Esophagus muscularis mucosa (tissue), 3 donors: ENCODE measurements around the gene LRRC75A.
"Not testable (repeated sequence)": the region's sequence is repeated elsewhere in the genome, so short reads cannot be mapped to it uniquely, and the experiment has no call there.

Experiments
- POLR2A ChIP-seq: fragments of 450-650 bp; IDR thresholded peaks from one replicate; pipeline ENCODE4 v1.6.1; 2017; ENCODE audit warnings: antibody characterized with exemption, moderate library complexity, mild to moderate bottlenecking, low read depth
- POLR2AphosphoS5 ChIP-seq, 2 donors: sonication (generic); formaldehyde crosslinking; IDR thresholded peaks; one replicate each; pipeline ENCODE4 v1.6.1; 2017; ENCODE audit warnings: antibody characterized with exemption in 2 of 2
- TF ChIP-seq, protein P1 (sequence below), 3 experiments: fragments of 200-600 bp in 2 of 3; fragments of 450-650 bp in 1 of 3; sonication (generic) in 2 of 3; IDR thresholded peaks; one replicate each; pipeline ENCODE4 v1.5.1; 2017 to 2019; ENCODE audit warnings: antibody characterized with exemption in 3 of 3, mild to moderate bottlenecking in 2 of 3, moderate library complexity in 1 of 3

DNA sequence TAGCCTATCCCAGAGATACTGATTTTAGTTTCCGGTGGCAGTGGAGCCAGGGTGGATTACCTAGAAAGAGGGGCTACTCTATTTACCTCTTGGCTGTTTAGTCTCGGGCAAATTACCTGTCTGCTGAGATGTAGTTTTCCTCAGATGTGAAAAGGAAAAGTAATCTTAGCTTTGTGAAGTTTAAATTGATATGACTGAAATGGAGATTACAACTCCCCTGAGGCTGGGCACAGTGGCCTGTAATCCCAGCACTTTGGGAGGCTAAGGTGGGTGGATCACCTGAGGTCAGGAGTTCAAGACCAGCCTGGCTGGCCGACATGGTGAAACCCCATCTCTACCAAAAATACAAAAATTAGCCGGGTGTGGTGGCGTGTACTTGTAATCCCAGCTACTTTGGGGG is 51.6 kb downstream of the LRRC75A start:
- TF ChIP-seq, protein P1, sequence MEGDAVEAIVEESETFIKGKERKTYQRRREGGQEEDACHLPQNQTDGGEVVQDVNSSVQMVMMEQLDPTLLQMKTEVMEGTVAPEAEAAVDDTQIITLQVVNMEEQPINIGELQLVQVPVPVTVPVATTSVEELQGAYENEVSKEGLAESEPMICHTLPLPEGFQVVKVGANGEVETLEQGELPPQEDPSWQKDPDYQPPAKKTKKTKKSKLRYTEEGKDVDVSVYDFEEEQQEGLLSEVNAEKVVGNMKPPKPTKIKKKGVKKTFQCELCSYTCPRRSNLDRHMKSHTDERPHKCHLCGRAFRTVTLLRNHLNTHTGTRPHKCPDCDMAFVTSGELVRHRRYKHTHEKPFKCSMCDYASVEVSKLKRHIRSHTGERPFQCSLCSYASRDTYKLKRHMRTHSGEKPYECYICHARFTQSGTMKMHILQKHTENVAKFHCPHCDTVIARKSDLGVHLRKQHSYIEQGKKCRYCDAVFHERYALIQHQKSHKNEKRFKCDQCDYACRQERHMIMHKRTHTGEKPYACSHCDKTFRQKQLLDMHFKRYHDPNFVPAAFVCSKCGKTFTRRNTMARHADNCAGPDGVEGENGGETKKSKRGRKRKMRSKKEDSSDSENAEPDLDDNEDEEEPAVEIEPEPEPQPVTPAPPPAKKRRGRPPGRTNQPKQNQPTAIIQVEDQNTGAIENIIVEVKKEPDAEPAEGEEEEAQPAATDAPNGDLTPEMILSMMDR (IDR thresholded peaks at IDR 0.05), result not testable (repeated sequence)
- not testable (repeated sequence) for TF ChIP-seq POLR2AphosphoS5 (IDR thresholded peaks at IDR 0.05); POLR2A
